Peyer's patch (tissue), 4 donors: ENCODE measurements around the gene AGBL4. TPM values are rescaled to one million over a fixed set of nuclear protein-coding genes. Genes with fewer than 3 reads are reported as not detected.

Source experiments
- DNase-seq, 3 donors: peaks; one replicate each; pipeline ENCODE4 v3.0.0-alpha.2; 2017 to 2019
- H3K27ac ChIP-seq, 4 donors: fragments of 200-600 bp; sonication (generic); one replicate each; pipeline ENCODE4 v1.5.1; 2016 to 2019
- H3K27me3 ChIP-seq, 2 donors: fragments of 200-600 bp; sonication (generic); one replicate each; pipeline ENCODE4 v1.5.1; 2019
- H3K36me3 ChIP-seq, 3 donors: fragments of 200-600 bp; sonication (generic); one replicate each; pipeline ENCODE4 v1.5.1; 2016 to 2019
- H3K4me1 ChIP-seq, 4 donors: fragments of 200-600 bp; sonication (generic); one replicate each; pipeline ENCODE4 v1.5.1; 2016 to 2019
- H3K4me3 ChIP-seq, 4 donors: fragments of 200-600 bp; sonication (generic); 1 replicate in 3 of 4; 2 replicates in 1 of 4; pipeline ENCODE4 v1.5.1; 2016 to 2019; ENCODE audit warnings: mild to moderate bottlenecking in 1 of 4
- H3K9me3 ChIP-seq, 4 donors: fragments of 200-600 bp; sonication (generic); one replicate each; pipeline ENCODE4 v1.5.1; 2016 to 2019; ENCODE audit warnings: mild to moderate bottlenecking in 1 of 4
- CTCF ChIP-seq, 6 experiments: fragments of 450-650 bp in 4 of 6; fragments of 200-600 bp in 2 of 6; sonication (generic) in 1 of 6; IDR thresholded peaks; one replicate each; pipeline ENCODE4 v1.5.1; 2017 to 2019; ENCODE audit warnings: antibody characterized with exemption in 6 of 6, mild to moderate bottlenecking in 3 of 6, moderate library complexity in 1 of 6
- POLR2A ChIP-seq, 2 donors: fragments of 450-650 bp; IDR thresholded peaks; one replicate each; pipeline ENCODE4 v1.5.1; 2017; ENCODE audit warnings: antibody characterized with exemption in 2 of 2, mild to moderate bottlenecking in 2 of 2, moderate library complexity in 2 of 2
- total RNA-seq, 4 donors: library from RNA; depleted of rRNA; stranded (reverse); fragments of >200 nt; gene quantifications; one replicate each; pipeline ENCODE4 v1.1.0, GENCODE V29; 2016

AGBL4 gene
- total RNA-seq, 4 donors from 2014 or later, result 2.5 TPM; not detected in 3

DNA sequence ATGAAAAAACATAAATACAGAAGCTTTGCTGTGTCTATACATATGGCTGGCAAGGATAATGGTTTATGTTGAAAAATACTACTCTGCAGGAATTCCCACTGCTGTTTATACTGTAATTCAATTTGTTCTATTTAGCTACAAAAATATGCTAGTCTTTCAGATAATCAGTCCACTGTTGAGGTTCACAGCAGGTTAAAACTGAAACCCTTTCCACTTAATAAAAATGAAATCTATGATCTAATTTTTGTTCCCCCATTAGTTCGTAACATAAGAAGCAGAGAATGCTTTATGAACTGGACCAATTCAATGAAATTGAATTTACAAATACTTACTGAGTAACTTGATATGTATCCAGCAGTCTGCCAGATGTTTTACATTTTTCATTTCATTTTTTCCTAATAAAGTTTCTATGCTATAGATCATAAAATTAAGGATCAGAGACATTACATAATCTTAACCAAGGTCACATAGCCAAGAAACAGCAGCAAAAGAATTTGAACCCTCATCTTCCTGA is 887.0 kb downstream of the AGBL4 start:
- Histone ChIP-seq H3K4me3 (no peak overlapping the region), H3K27ac (no peak overlapping the region), H3K4me1 (no peaks in the 10 kb centered on the region), H3K36me3 (no peaks in the 10 kb centered on the region), H3K9me3 (no peaks in the 10 kb centered on the region), H3K27me3 (no peaks in the 10 kb centered on the region)
- TF ChIP-seq CTCF (IDR thresholded peaks at IDR 0.05) (no peak), POLR2A (IDR thresholded peaks at IDR 0.05) (no peak)
- DNase-seq, result no peak

DNA sequence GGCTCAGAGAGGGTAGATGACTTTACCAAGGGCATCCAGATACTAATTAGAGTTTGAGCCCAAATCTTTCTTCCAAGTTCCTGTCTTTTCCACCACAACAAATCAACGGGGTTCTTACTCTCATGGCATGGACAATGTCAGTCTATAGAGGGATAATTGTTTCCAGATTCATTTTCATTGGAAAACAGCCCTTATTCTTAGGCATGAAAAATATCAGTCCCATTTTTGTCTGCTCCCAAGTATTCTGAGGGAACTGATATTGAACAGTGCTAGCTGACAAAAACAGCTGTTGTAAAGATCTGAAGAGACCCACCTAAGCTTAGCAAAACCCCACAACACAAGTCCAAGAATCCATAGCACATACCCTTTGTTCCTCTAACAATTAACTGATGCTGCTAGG is 898.0 kb downstream of the AGBL4 start:
- Histone ChIP-seq H3K27ac (no peak overlapping the region), H3K27me3 (no peaks in the 10 kb centered on the region), H3K9me3 (no peaks in the 10 kb centered on the region), H3K36me3 (no peaks in the 10 kb centered on the region), H3K4me1 (no peaks in the 10 kb centered on the region), H3K4me3 (no peak overlapping the region)
- no peak for TF ChIP-seq CTCF (IDR thresholded peaks at IDR 0.05)
- TF ChIP-seq POLR2A (IDR thresholded peaks at IDR 0.05), result no peak
- DNase-seq, result no peak

- H3K27ac ChIP-seq, result no peak overlapping the region
- no peaks in the 10 kb centered on the region for H3K27me3 ChIP-seq
- no peaks in the 10 kb centered on the region for H3K9me3 ChIP-seq
- H3K36me3 ChIP-seq, result no peaks in the 10 kb centered on the region
- H3K4me1 ChIP-seq, result no peaks in the 10 kb centered on the region
- DNase-seq, result no peak
- H3K4me3 ChIP-seq, result no peak overlapping the region
- no peak for TF ChIP-seq CTCF (IDR thresholded peaks at IDR 0.05)
- no peak for TF ChIP-seq POLR2A (IDR thresholded peaks at IDR 0.05)
These were observed 911.8 kb downstream of the AGBL4 start for GRCh38 chr1:49111931-49112330.

DNA sequence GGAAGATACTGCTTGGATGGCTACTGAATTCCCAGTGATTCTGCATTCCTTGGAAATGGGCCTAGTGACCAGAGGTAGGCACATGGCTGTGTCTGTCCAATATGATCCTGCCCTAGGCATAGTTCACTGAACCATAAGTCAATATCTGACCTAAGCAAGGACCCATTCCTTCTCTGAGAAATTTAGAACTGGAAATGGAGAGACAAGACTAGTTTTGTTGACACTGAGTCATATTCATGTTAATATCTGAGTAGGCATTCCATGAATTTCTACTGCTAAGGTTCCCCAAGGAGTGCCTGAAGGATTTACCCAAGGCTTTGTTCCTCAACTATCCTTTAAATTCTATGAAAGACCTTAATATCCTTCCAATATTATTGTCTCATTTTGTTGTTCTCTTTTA is 917.3 kb downstream of the AGBL4 start:
- Histone ChIP-seq H3K27me3 (no peaks in the 10 kb centered on the region), H3K4me1 (no peaks in the 10 kb centered on the region), H3K36me3 (no peaks in the 10 kb centered on the region), H3K4me3 (no peak overlapping the region), H3K9me3 (no peaks in the 10 kb centered on the region), H3K27ac (no peak overlapping the region)
- no peak for DNase-seq
- TF ChIP-seq POLR2A (IDR thresholded peaks at IDR 0.05), result no peak

- DNase-seq, result no peak
- no peak overlapping the region for H3K4me3 ChIP-seq
- no peak for TF ChIP-seq CTCF (IDR thresholded peaks at IDR 0.05)
- no peak for TF ChIP-seq POLR2A (IDR thresholded peaks at IDR 0.05)
- H3K4me1 ChIP-seq, result no peaks in the 10 kb centered on the region
- H3K27me3 ChIP-seq, result no peaks in the 10 kb centered on the region
- no peaks in the 10 kb centered on the region for H3K36me3 ChIP-seq
- no peak overlapping the region for H3K27ac ChIP-seq
- no peaks in the 10 kb centered on the region for H3K9me3 ChIP-seq
These were observed 919.2 kb downstream of the AGBL4 start for GRCh38 chr1:49104575-49104974.

GRCh38 chr1:49102752-49103151 is 921.0 kb downstream of the AGBL4 start:
- TF ChIP-seq CTCF (IDR thresholded peaks at IDR 0.05), result no peak
- TF ChIP-seq POLR2A (IDR thresholded peaks at IDR 0.05), result no peak

More at GRCh38 chr1:49102752-49103151, 921.0 kb downstream of the AGBL4 start:
- Histone ChIP-seq H3K9me3 (no peaks in the 10 kb centered on the region), H3K4me1 (no peaks in the 10 kb centered on the region), H3K27me3 (no peaks in the 10 kb centered on the region), H3K4me3 (no peak overlapping the region), H3K27ac (no peak overlapping the region), H3K36me3 (no peaks in the 10 kb centered on the region)
- DNase-seq, result no peak
